HG02970 (cell line): ENCODE data around the gene PTPRG.

Experiments used
- ATAC-seq: cut with Tn5 transposase; IDR thresholded peaks from one replicate; pipeline ENCODE4 v1.9.1; 2021; ENCODE audit warnings: mild to moderate bottlenecking, moderate library complexity, moderate number of reproducible peaks; ENCODE audit not compliant: unreplicated experiment, low FRiP score

The PTPRG gene

GRCh38 chr3:61582846-61583245 lies 21.5 kb downstream of the PTPRG start:
- no peak for ATAC-seq

GRCh38 chr3:61583890-61584875 lies 22.8 kb downstream of the PTPRG start:
- ATAC-seq: no peak

- ATAC-seq: no peak
Measured at GRCh38 chr3:61589856-61590255, 28.5 kb downstream of the PTPRG start.

- ATAC-seq: no peak
Measured at GRCh38 chr3:61591300-61591699, 29.9 kb downstream of the PTPRG start.

GRCh38 chr3:61593446-61594029 lies 32.2 kb downstream of the PTPRG start:
- ATAC-seq: no peak

GRCh38 chr3:61594144-61594963 lies 33.0 kb downstream of the PTPRG start:
- no peak for ATAC-seq

- no peak for ATAC-seq
Measured at GRCh38 chr3:61594964-61595285, 33.6 kb downstream of the PTPRG start.

DNA sequence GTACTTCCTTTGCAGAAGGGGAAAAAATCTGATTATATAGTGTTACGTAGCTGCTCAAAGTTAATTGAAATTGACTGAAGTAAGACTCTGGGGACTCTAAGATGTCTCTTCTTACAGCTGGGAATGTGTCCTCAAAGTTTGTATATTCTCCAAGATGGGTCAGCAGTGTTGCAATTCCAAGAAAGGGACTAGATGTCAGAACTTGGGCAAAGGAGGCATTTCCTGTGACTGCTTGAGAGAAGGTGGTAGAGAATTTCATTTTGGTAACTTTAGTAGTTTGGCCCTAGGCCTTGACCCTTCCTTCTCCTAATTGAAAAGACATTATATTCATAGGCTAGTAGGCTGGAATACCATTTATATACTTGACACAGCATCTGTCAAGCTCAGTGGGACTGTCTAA lies 33.9 kb downstream of the PTPRG start:
- ATAC-seq: no peak

DNA sequence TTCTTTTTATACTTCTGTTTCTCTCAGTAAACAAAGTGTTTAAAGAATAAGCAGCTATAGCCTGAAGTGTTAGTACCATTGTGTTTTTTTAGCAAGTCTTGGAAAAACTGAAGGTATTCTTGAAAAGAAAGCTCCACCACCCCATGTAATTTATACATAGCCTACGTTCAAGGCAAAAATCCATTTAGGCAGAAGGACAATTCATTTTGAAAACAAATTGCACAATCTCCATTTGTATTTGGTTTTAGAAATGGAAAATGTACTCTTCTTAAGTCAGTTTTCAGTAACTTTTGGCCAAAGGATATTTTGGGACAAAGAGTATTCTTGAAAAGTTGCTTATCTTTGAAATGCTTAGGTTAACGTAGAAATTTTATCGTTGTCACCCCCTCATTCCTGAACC lies 34.5 kb downstream of the PTPRG start:
- no peak for ATAC-seq

DNA sequence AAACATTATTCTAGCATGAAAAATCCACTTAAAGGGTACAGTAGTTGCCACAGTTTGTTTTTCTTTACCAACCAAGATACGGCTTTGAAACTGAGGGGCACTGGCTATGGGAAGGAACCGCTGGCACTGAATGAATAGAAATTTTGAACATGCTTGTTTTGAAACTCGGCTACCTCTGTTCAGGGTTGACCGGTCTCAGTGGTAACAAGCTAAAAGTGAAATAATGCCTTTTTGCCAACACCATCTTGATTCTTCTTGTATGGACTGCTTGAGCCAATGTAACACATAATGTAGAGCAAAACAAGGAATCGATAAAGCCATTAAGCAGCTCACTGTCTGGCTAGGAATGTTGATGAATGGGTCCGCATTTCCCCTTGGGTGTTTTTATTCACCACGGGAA lies 36.5 kb downstream of the PTPRG start:
- ATAC-seq: no peak

- ATAC-seq: no peak
Measured at GRCh38 chr3:61600195-61600594, 38.8 kb downstream of the PTPRG start.

DNA sequence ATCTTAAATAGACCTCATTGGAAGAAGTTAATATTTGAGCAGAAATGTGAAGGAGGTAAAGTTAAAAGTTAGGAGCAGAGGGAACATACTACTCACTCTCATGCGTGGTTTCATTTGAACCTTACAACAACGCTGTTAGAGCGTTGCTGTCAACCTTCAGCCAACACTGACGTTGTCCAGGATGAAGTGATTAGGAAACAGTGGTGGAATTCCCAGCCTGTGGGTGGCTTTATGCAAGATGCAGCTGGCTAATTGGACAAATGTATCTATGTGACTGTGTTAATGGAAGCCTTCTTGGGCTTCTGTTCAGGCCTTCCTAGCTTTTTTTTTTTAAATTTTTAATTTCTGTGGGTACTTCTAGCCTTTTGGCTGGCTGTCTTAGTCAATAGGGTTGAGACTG lies 40.5 kb downstream of the PTPRG start:
- ATAC-seq: no peak

DNA sequence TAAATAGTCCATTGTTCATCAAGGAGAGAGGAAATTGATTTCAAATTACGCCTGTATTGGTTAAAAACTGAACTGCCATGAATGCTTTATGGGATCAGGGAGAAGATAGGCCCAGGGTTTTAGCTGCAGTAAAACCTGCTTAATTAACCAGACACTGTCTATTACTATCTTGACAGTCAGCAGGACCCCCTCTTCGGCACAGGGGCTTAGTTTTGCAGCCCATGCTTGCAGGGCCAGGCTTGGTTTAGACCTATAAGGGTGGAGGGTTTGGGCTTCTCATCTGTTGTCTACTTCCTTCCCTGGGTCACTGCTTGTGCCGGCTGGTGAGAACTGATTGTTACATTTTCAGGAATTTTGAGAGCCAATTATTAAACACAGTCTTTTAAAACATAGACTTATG lies 41.1 kb downstream of the PTPRG start:
- no peak for ATAC-seq

DNA sequence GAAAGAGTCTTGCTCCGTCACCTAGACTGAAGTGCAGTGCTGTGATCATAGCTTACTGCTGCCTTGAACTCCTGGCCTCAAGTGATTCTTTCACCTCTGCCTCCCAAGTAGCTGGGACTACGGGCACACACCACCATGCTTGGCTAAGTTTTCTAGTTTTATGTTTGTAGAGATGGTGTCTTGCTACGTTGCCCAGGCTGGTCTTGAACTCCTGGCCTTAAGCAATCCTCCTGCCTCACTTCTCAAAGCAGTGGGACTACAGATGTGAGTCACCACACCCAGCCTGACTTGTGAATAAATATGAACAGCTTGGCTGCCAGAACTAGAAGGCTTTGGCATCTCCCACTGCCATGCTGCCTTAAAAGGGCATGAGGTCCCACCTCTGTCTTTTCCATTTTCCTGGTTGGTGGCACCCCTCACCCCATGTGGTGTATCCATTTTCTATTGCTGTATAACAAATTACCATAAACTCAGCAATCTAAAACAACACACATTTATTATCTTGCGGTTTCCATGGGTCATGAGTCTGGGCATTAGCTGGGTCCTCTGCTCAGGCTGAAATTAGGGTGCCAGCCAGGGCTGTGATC lies 44.3 kb downstream of the PTPRG start:
- ATAC-seq: no peak

DNA sequence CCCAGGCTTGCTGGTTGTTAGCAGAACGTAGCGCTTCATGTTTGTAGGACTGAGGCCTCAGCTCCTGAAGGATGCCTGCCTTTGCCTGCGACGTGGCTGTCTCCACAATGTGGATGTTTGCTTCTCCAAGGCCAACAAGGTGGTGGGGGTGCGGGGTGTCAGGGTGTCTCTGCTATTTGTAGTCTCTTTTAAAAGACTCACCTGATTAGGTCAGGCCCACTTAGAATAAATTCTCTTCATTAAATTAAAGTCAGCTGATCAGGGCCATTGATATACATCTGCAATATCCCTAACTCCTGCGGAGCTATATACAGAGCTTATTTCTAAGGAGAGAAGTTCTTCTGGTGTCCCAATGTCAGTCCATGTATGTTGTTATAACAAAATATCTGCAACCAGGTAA lies 44.8 kb downstream of the PTPRG start:
- ATAC-seq: no peak

- ATAC-seq: no peak
Measured at GRCh38 chr3:61608072-61608471, 46.7 kb downstream of the PTPRG start.

GRCh38 chr3:61608711-61609110 lies 47.3 kb downstream of the PTPRG start:
- ATAC-seq: no peak

DNA sequence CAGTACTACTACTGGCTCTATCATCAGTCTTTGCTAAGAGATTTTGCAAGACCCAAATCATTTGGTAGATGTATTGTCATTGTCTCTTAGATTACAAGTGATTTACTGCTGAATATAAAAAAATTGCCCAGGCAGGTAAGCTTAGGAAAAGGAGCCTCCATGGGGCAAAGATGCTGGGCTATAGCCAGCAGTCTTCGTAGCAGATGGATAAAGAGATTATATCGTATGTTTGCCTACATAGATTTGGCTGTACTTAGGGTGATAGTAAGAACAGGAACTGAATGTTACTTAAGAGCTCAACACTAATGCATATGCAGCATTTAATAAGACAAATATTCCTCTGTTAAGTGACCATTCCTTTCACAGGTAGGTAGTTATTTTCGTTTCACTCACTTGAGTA lies 48.9 kb downstream of the PTPRG start:
- no peak for ATAC-seq

- ATAC-seq: no peak
Measured at GRCh38 chr3:61612211-61613194, 51.1 kb downstream of the PTPRG start.

GRCh38 chr3:61613666-61614065 lies 52.3 kb downstream of the PTPRG start:
- no peak for ATAC-seq
